ENCODE measurements around the gene KLF16. TPM values are rescaled to one million over a fixed set of nuclear protein-coding genes. Genes with fewer than 3 reads are reported as not detected.
A peak's percentile ranks its signal among the peaks of the same experiment; 100 is the strongest.

KLF16 gene
- total and polyA plus RNA-seq, 2 experiments from 2014 or later = 6.4 to 16.0 TPM

DNA sequence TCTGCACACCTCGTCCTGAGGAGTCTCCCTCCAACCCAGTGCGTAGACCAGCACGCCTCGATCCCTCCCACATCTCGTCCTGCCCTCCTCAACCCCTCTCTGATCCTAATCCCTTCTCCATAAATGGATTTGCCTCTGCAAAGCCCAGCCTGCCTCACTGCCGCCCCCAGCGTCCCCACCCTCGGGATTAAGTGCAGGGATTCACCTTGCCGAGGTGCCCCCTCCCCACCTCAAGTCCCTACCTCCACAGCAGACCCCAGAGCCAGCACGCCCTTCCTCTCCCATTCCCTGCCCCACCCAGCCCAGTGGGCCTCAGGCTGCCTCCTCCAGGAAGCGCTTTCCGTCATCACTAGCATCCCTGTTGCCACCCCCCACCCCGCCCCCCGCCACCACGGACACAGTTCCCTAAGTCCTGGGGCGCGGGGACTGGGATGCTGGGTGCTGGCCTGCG lies 4.0 kb downstream of the KLF16 start:
- H2AFZ ChIP-seq = no peak overlapping the region
- no peaks in the 10 kb centered on the region for H3K9me3 ChIP-seq (ENCODE audit: low read depth)
- H3K27me3 ChIP-seq = no peaks in the 10 kb centered on the region
- no peaks in the 10 kb centered on the region for H3K9me2 ChIP-seq (replicated peaks; ENCODE audit: insufficient read depth)
- peaks cover 75% of the 10 kb centered on the region for H3K79me2 ChIP-seq
- TF ChIP-seq, protein P1, sequence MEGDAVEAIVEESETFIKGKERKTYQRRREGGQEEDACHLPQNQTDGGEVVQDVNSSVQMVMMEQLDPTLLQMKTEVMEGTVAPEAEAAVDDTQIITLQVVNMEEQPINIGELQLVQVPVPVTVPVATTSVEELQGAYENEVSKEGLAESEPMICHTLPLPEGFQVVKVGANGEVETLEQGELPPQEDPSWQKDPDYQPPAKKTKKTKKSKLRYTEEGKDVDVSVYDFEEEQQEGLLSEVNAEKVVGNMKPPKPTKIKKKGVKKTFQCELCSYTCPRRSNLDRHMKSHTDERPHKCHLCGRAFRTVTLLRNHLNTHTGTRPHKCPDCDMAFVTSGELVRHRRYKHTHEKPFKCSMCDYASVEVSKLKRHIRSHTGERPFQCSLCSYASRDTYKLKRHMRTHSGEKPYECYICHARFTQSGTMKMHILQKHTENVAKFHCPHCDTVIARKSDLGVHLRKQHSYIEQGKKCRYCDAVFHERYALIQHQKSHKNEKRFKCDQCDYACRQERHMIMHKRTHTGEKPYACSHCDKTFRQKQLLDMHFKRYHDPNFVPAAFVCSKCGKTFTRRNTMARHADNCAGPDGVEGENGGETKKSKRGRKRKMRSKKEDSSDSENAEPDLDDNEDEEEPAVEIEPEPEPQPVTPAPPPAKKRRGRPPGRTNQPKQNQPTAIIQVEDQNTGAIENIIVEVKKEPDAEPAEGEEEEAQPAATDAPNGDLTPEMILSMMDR (IDR thresholded peaks at IDR 0.05; ENCODE audit: poor library complexity) = no peak
- TF ChIP-seq EZH2 (IDR thresholded peaks at IDR 0.05; ENCODE audit: borderline replicate concordance) (no peak), EZH2phosphoT487 (IDR thresholded peaks at IDR 0.05; ENCODE audit: low read depth, severe bottlenecking, unreplicated experiment) (no peak)
- H3K4me1 ChIP-seq (ENCODE audit: insufficient read depth) = peaks cover 72% of the 10 kb centered on the region
- no peak overlapping the region for H3K4me3 ChIP-seq
- H3K27ac ChIP-seq = peak overlapping the region; percentile 28
- peaks cover 42% of the 10 kb centered on the region for H4K20me1 ChIP-seq (ENCODE audit: insufficient read depth, poor library complexity, severe bottlenecking)
- DNase-seq (ENCODE audit: low spot score) = no peak
- 56% methylated on average over 3 of the region's 18 CpGs for WGBS (ENCODE audit: low lambda C conversion rate, missing lambda C conversion rate)
- H3K4me2 ChIP-seq = peak overlapping the region; percentile 98
- H3K36me3 ChIP-seq (replicated peaks; ENCODE audit: insufficient read depth, low read depth) = no peaks in the 10 kb centered on the region

DNA sequence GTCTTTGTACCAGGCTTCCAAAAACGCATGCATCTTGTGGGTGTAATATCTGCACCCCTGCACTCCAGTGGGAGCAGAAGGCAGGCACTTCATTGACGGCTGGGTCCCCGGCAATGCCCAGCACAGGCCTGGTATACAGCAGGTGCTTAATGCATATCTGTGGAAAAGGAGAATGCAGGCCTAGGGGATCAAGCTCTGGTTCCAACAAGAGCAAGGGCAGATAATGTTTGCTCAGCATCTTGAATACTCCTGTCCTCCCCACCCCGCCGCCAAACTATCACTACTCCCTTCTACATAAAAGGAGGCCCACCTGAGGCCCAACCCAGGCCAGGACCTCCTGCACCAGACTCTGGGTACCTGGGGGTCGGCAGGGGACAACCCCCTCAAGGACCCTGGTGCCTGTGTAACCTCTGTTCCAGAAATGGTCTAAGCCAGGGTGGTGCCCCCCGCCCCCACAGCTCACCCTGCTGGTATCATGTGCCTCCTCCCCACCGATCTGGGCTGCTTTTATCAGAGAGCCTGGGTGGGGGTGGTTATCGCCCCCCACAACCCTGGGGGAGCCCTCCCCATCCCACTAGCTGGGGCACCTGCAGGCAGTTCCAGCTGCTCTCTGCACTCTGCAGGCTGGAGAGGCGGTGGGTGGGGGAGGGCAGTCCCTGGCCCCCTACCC lies 4.8 kb downstream of the KLF16 start:
- H3K27me3 ChIP-seq = no peaks in the 10 kb centered on the region
- no peak for DNase-seq (ENCODE audit: low spot score)
- WGBS (ENCODE audit: low lambda C conversion rate, missing lambda C conversion rate) = 97% methylated on average over 7 of the region's 10 CpGs
- H3K36me3 ChIP-seq (replicated peaks; ENCODE audit: insufficient read depth, low read depth) = no peaks in the 10 kb centered on the region
- no peak overlapping the region for H2AFZ ChIP-seq
- H3K79me2 ChIP-seq = peaks cover 83% of the 10 kb centered on the region
- H3K4me3 ChIP-seq = no peak overlapping the region
- H3K27ac ChIP-seq = peak overlapping the region; percentile 97
- peaks cover 42% of the 10 kb centered on the region for H4K20me1 ChIP-seq (ENCODE audit: insufficient read depth, poor library complexity, severe bottlenecking)
- no peaks in the 10 kb centered on the region for H3K9me2 ChIP-seq (replicated peaks; ENCODE audit: insufficient read depth)
- H3K9me3 ChIP-seq (ENCODE audit: low read depth) = no peaks in the 10 kb centered on the region
- peaks cover 74% of the 10 kb centered on the region for H3K4me1 ChIP-seq (ENCODE audit: insufficient read depth)
- no peak for TF ChIP-seq EZH2 (IDR thresholded peaks at IDR 0.05; ENCODE audit: borderline replicate concordance)
- no peak for TF ChIP-seq EZH2phosphoT487 (IDR thresholded peaks at IDR 0.05; ENCODE audit: low read depth, severe bottlenecking, unreplicated experiment)
- TF ChIP-seq, protein P1 (IDR thresholded peaks at IDR 0.05; ENCODE audit: poor library complexity) = no peak
- H3K4me2 ChIP-seq = peak overlapping the region; percentile 83

DNA sequence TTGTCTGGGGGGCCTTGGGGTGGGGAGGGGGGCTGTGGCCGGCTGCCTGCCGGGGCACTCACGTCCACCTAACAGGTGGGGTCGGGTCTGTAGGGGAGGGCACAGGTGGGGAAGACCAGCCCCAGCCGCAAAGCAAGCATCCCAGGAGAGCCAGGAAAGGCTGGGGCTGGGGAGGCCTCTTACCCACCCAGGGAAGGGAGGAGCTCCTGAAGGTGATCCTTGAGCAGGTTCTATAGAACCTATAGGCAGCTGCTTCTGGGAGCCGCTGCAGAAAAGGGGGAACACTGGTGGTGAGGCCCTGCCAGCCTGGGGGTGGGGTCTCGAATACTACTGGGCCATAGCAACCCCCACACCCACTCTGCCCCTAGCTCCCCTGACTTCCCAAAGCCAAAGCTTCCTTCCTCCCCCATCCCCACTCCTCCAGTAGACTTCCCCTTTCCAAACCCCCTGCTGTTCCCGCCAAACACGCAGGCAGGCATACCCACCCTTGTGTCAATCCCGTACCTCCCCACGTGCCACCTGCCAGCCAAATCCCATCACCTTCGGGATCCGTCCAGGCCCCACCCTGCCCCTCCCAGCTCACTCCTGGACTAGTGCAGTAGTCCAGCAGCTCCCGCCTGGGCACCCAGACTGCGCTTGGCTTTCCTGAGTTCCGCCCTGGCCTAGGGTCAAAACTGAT lies 5.6 kb downstream of the KLF16 start:
- Histone ChIP-seq H3K79me2 (peaks cover 86% of the 10 kb centered on the region), H3K9me3 (ENCODE audit: low read depth) (no peaks in the 10 kb centered on the region), H3K9me2 (replicated peaks; ENCODE audit: insufficient read depth) (no peaks in the 10 kb centered on the region), H3K27ac (peak overlapping the region; percentile 97), H3K27me3 (no peaks in the 10 kb centered on the region), H3K4me1 (ENCODE audit: insufficient read depth) (peaks cover 77% of the 10 kb centered on the region), H3K36me3 (replicated peaks; ENCODE audit: insufficient read depth, low read depth) (no peaks in the 10 kb centered on the region), H4K20me1 (ENCODE audit: insufficient read depth, poor library complexity, severe bottlenecking) (peaks cover 45% of the 10 kb centered on the region), H3K4me2 (peak overlapping the region; percentile 83), H2AFZ (no peak overlapping the region), H3K4me3 (no peak overlapping the region)
- no peak for TF ChIP-seq EZH2phosphoT487 (IDR thresholded peaks at IDR 0.05; ENCODE audit: low read depth, severe bottlenecking, unreplicated experiment)
- TF ChIP-seq, protein P1 (IDR thresholded peaks at IDR 0.05; ENCODE audit: poor library complexity) = no peak
- TF ChIP-seq EZH2 (IDR thresholded peaks at IDR 0.05; ENCODE audit: borderline replicate concordance) = no peak
- WGBS (ENCODE audit: low lambda C conversion rate, missing lambda C conversion rate) = 77% methylated on average over 10 of the region's 16 CpGs
- DNase-seq (ENCODE audit: low spot score) = no peak

Data from hepatocyte (in vitro differentiated cells).